ENCODE data around the gene ZNF468. TPM values are rescaled to one million over a fixed set of nuclear protein-coding genes. Genes with fewer than 3 reads are reported as not detected.

The ZNF468 gene
- total RNA-seq, 1 experiment from 2014 or later: 29.8 TPM

Other genes with a start within 250 kb of the ZNF468 start
- gene ZNF83, start 219.3 kb downstream of the ZNF468 start, total RNA-seq (2014; rRNA removed; shearing (Covaris generic)): 32.7 and 47.0 TPM in 2 replicates
- gene ZNF611, start 122.6 kb downstream of the ZNF468 start, total RNA-seq (2014; rRNA removed; shearing (Covaris generic)): 9.6 and 12.3 TPM in 2 replicates
- gene ZNF600, start 70.8 kb downstream of the ZNF468 start, total RNA-seq (2014; rRNA removed; shearing (Covaris generic)): 2.5 and 3.3 TPM in 2 replicates
- 23.7 and 27.9 TPM in 2 replicates for gene ZNF28, start 36.0 kb downstream of the ZNF468 start, total RNA-seq (2014; rRNA removed; shearing (Covaris generic))
- 11.4 and 15.3 TPM in 2 replicates for gene ZNF320, start 40.0 kb upstream of the ZNF468 start, total RNA-seq (2014; rRNA removed; shearing (Covaris generic))
- gene ZNF888, start 65.8 kb upstream of the ZNF468 start, total RNA-seq (2014; rRNA removed; shearing (Covaris generic)): 6.8 TPM in 2 replicates
- 10.4 and 12.3 TPM in 2 replicates for gene ZNF816, start 105.3 kb upstream of the ZNF468 start, total RNA-seq (2014; rRNA removed; shearing (Covaris generic))
- not detected in 2 replicates for gene ERVV-1, start 156.3 kb upstream of the ZNF468 start, total RNA-seq (2014; rRNA removed; shearing (Covaris generic))
- not detected in 2 replicates for gene ERVV-2, start 187.1 kb upstream of the ZNF468 start, total RNA-seq (2014; rRNA removed; shearing (Covaris generic))
- gene ZNF160, start 245.8 kb upstream of the ZNF468 start, total RNA-seq (2014; rRNA removed; shearing (Covaris generic)): 23.0 and 26.9 TPM in 2 replicates